Activated CD4-positive, CD25-positive, alpha-beta regulatory T cell treated with anti-CD3 and anti-CD28 coated beads, Interleukin-2, amount 50 U/mL, for 72 hours (primary cell): Measurements from ENCODE around the gene LIN7A.

Experiments
- DNase-seq: peaks from one replicate; pipeline ENCODE4 v3.0.0; 2021

Gene LIN7A

DNA sequence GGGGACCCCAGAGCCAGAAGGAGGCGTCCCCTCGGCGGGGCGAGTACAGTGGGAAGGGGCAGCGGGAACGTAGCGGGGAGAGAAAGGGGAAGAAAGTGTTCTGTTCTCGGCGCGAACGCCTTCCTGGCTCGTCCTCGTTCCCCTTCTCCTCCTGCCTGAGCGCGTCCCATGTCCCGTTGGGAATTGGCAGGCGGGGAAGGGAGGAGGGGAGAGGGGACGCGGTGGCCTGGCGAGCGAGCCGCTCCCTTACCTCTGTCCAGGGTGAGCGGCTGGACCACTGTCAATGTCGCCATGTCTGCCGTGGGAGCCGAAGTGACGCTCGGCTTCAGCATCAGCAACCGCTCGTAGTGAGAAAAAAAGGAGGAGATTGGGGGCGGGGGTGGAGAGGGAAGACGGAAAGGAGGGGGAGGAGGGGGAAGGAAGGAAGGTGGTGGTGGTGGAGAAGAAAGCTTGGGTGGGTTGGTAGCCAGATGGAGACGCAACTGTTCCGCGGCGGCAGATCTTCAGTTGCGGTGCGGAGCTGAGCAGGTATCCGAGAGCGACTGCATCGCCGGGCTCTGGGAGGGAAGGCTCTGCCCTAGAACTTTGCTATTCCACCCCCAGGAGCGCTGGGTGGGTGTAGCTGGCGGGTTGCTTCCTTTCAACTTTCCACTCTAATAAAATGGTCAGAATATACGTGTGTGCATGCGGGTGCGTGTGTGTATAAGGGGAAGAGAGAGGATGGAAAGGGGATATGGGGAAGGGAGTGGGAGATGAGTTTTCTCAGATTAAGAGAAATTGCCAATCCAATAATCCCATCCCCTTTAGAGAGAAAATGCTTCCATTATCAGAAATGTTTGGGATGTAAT, at the start of gene LIN7A:
Gene LIN7A, minus strand, starts transcription at position 544 of the 848 bp plus-strand sequence. Its CDS starts 212 bp downstream, at position 332.
- no peak for DNase-seq

- DNase-seq = no peak
Observed at GRCh38 chr12:80986224-80986623, 48.5 kb upstream of the LIN7A start.

- DNase-seq = no peak
Observed at GRCh38 chr12:80979816-80980215, 42.1 kb upstream of the LIN7A start.

DNA sequence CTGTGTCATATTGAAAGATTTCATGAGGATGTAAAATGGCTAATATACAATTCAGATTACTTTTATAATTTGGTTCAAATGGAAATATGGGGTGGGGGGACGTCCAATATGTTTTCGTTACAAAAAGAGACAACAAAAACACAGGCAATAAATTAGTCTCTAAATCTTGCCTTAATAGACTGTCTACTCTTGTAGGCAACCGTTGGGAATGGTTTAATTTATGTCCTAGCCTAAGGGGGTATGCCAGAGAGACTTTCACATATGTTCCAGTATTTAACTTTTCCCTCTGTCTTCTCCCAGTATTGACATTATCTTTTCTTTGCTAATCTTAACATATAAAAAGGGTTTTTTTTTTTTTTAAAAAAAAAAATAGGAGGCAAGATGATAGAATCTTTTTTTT, 41.5 kb upstream of the LIN7A start:
- no peak for DNase-seq

GRCh38 chr12:80977346-80977745, 39.6 kb upstream of the LIN7A start:
- DNase-seq = no peak

DNA sequence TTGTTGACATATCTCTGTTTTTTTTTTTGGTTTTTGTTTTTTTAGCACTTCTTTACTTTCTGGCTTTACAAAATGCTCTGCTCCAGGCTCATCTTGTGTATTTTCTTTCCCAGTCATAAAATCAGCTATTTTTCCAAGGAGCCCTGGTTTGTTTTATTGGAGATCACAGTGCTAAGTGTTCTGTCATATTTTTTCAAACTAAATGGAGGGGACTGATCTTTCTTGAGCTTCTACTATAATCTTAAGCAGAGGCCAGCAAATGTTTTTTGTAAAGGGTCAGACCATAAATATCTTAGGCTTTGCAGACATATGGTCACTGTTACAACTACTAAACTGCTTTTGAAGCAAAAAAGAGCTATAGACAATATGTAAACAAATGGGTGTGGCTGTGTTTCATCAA, 30.6 kb upstream of the LIN7A start:
- DNase-seq = no peak

- no peak for DNase-seq
Observed at GRCh38 chr12:80967565-80967964, 29.8 kb upstream of the LIN7A start.

DNA sequence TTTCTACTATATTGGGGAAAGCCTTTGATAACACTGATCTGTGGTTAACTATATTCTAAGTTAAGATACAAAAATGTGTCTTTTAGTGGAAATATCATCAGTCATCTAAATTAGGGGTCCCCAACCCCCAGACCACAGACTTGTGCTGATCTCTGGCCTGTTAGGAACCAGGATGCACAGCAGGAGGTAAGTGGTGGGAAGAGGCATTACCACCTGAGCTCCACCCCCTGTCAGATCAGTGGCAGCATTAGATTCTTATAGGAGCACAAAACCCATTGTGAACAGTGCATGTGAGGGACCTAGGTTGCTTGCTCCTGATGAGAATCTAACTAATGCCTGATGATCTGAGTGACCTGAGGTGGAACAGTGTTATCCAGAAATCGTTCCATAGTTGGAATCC, 28.3 kb upstream of the LIN7A start:
- no peak for DNase-seq

GRCh38 chr12:80958162-80958561, 20.4 kb upstream of the LIN7A start:
- DNase-seq = no peak

- no peak for DNase-seq
Observed at GRCh38 chr12:80954857-80955520, 17.3 kb upstream of the LIN7A start.

GRCh38 chr12:80952443-80952842, 14.7 kb upstream of the LIN7A start:
- no peak for DNase-seq

DNA sequence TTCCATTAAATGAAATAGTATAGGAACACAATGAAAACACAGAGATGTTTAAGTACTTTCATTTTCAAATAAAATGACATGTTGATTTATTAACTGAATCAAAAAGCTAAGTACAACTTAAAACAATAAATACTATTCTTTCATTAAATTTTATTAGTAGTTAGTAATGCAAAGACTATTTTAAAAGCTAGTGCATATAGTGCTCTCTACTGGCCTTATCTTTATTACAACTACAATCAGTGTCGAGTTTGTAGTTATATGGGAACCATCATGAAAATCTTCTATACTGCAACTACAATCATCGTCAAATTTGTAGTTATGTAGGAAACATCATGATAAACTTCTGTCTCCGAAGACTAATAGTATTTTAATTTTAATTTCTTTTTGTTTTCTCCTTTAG, 8.9 kb upstream of the LIN7A start:
- no peak for DNase-seq

- no peak for DNase-seq
Observed at GRCh38 chr12:80943338-80943737, 5.6 kb upstream of the LIN7A start.

DNA sequence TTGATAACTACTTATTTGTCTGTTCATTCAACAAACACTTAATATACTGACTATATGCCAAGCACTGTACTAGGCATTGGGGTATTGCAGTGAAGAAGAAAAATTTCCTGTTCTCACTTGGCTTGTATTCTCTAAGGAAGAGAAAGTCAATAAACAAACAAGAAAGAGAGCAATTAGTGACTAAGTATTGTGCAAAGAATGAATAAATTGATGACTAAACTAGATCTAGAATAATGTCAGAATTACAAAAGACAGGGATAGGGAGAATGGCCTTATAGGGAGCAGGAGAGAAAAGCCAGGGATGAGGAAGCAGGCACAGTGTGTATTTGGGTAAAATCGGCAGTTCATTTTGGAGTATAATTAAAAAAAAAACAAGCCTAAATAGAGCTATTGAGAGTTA, 4.2 kb upstream of the LIN7A start:
- DNase-seq = no peak

DNA sequence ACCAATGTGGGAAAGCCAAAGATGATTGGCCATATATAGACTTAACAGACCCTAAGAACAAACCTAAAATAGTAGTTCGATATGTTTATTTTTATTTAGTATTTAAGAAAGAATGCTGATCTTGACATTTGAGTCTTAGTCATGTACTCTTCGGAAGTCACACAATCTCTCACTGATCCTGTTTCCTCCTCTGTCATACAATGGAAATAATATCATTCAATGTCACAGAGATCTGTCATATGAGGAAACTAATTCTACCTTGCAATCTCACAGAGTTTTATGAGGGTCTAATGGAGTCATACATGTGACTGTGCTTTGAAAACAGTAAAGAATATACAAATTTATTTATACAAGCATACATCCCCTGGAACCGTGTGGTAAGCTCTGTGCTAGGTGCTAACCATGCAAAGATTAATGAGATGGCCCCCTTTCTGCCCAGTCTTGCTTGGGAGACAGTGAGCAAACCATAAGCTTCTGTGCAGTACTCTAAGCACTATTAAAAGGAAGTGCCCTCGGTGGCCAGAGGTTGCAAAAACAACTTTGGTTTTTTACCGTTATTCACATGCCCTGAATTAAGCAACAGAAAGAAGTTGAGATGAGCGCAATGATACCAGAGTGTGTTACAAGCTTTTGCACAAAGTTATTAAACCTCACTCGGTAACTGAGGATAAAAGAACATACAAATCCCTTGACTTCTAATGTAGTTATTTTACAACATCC, 1.7 kb upstream of the LIN7A start:
- no peak for DNase-seq

DNA sequence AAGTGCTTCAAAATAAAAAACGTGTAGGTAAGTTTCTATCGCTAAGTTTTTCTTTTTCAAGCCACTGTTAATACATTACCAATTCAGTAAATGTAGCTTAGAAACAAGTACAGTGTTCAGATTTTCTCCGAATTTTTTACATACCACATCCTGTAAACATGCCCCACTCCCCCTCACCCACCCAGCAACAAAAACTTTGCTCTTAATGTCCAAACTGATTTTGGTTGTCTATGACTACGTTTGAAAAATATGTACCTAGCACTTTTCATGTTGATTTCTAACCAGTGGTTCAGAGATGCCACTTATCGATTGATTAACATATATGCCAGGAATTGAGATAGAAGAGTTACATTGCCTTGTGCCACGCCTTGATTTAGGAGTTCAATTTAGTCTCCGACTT, 663 bp upstream of the LIN7A start:
- no peak for DNase-seq

DNA sequence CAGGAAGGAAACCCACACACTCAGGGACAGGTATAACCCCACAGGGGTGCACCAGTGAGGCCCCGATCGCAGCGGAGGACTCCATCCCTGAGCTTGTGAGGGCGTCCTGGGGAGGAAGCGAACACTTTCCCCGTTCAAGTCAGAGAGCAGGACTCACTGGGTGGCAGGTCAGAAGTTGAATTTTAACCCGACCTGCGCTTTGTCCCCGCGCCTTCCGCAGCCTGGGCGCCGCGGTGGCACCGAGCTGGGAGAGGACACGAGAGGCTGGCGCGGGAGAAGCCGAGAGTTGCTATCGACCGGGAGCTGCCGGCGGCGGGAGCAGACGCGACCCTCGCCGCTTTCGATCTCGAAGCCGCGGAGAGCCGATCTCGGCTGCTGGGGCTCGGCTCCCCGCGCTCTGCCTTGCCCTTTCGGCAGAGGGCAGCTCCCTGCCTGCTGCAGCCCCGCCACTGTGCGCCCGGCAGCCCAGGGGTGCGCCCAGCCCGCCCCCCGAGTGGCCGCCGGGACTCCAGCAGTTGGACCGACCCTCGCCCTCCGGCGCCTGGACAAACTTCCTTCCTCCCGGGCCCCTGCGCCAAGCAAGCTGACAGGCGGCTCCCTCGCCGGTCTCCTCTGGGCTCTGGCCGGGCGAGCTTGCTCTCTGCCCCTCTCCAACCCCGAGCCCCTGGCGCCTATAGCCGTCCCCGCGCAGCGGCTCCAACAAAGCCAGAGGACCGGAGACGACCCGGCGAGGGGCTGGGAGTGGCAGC, 918 bp downstream of the LIN7A start:
- no peak for DNase-seq

GRCh38 chr12:80936353-80936641, 1.4 kb downstream of the LIN7A start:
- no peak for DNase-seq

DNA sequence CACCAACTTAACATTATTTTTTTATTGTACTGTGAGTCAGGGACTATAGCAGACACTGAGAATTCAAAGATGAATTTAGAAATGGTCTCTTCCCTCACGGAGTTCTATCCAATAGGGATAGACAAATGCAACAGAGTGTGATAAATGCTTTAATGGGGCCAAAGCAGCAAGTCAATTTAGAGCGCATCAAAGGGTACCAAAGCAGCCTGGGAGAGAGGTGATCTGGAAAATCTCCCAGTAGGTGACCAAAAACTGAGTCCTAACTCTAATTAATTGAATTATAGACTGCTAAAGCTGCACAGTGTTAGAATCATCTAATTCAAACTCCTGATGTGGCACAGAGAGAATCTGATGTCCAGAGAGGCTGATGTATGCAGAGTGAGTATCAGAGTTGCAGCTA, 2.6 kb downstream of the LIN7A start:
- DNase-seq = no peak

DNA sequence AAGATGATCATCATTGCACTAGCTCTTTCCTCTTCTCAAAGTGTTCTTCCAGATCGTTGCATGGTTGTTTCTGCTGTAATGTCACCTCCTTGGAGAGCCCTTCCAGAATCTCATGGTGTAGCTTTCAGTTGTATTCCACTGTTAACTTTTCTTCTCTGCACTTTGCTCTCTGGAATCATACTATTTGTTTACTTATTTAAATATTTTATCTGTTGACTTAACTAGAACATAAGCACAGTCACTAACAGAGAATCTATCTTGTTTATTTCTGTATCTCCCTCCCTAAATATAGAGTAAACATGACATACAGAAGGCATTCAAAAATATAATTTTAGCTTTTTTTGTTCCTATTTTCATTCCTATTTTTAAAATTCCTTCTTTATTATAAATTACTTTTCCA, 11.8 kb downstream of the LIN7A start:
- no peak for DNase-seq

- no peak for DNase-seq
Observed at GRCh38 chr12:80925237-80925636, 12.5 kb downstream of the LIN7A start.

DNA sequence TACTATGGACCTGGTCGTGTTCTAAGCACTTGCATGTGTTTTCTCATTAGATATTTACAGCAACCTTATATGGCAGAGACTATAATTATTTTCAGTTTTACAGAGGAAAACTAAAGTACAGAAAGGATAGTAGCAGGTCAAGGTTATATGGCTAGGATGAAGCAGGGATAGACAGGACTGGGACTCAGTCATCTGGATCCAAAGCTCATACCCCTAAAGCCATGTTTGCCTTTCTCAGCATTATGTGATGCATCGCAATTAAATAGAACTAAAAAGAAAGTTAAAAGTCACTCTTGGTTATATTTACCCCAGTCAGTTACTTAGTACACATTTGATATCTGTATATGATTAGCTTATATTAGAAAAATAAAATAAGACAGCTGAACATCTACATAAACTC, 13.3 kb downstream of the LIN7A start:
- no peak for DNase-seq

GRCh38 chr12:80920006-80920405, 17.7 kb downstream of the LIN7A start:
- DNase-seq = no peak
